Vagina (tissue), 2 donors: ENCODE data around the gene MTMR3. TPM values are rescaled to one million over a fixed set of nuclear protein-coding genes. Genes with fewer than 3 reads are reported as not detected.

ENCODE experiments used
- DNase-seq, 2 donors: peaks; one replicate each; pipeline ENCODE4 v3.0.0-alpha.2; 2017; ENCODE audit errors: extremely low spot score in 2 of 2
- H3K27ac ChIP-seq: fragments of 200-600 bp; sonication (generic); one replicate; pipeline ENCODE4 v1.5.1; 2019
- H3K27me3 ChIP-seq: fragments of 200-600 bp; sonication (generic); one replicate; pipeline ENCODE4 v1.5.1; 2019
- H3K36me3 ChIP-seq, 2 donors: fragments of 200-600 bp; sonication (generic); one replicate each; pipeline ENCODE4 v1.5.1; 2017 to 2019
- H3K4me1 ChIP-seq: fragments of 200-600 bp; sonication (generic); one replicate; pipeline ENCODE4 v1.5.1; 2019
- H3K4me3 ChIP-seq, 2 donors: fragments of 200-600 bp; sonication (generic); 1 replicate in 1 of 2; 2 replicates in 1 of 2; pipeline ENCODE4 v1.5.1; 2016 to 2019
- H3K9me3 ChIP-seq: fragments of 200-600 bp; sonication (generic); one replicate; pipeline ENCODE4 v1.5.1; 2019
- POLR2A ChIP-seq, 2 donors: fragments of 450-650 bp; IDR thresholded peaks; one replicate each; pipeline ENCODE4 v1.6.1; 2017; ENCODE audit warnings: antibody characterized with exemption in 2 of 2, mild to moderate bottlenecking in 2 of 2, moderate library complexity in 2 of 2
- POLR2AphosphoS5 ChIP-seq, 2 donors: sonication (generic); formaldehyde crosslinking; IDR thresholded peaks; one replicate each; pipeline ENCODE4 v1.9.0; 2017; ENCODE audit warnings: antibody characterized with exemption in 2 of 2, mild to moderate bottlenecking in 2 of 2, low read depth in 1 of 2; ENCODE audit not compliant: insufficient read depth in 1 of 2
- intact Hi-C: fragments of 100-400 bp; cut with DNase I; formaldehyde crosslinking; loops from one replicate; pipeline ENCODE4 v1.15.1; 2023
- total RNA-seq: library from RNA; depleted of rRNA; stranded (reverse); fragments of >200 nt; gene quantifications from one replicate; pipeline ENCODE4 v1.2.3, GENCODE V29; 2016
- TF ChIP-seq, protein P1 (sequence below), 3 experiments: fragments of 450-650 bp in 2 of 3; fragments of 200-600 bp in 1 of 3; sonication (generic) in 1 of 3; IDR thresholded peaks; one replicate each; pipeline ENCODE4 v1.5.1; 2017 to 2019; ENCODE audit warnings: antibody characterized with exemption in 3 of 3, mild to moderate bottlenecking in 2 of 3, moderate library complexity in 2 of 3

The MTMR3 gene
- total RNA-seq, 1 donor from 2014 or later: 66.8 TPM

DNA sequence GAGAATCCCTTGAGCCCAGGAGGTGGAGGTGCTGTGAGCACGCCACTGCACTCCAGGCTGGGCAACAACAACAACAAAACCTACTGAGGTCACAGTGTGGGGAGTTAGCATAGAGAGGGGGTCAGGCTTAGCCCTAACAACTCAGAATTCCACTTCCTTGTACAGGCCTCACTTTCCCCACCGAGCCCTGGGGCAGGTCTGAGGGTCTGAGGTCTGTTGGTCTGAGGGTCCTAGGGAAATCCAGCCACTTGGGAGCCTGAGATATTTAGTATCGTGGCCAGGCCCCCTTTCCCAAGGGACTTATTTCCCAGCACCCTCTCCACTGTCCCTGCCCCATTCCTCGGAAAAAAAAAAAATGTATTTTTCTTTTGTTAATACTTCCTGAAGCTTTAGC is 162.5 kb downstream of the MTMR3 start:
- intact Hi-C loops: no loop called here
- no peaks in the 10 kb centered on the region for H3K27me3 ChIP-seq
- no peak for TF ChIP-seq POLR2AphosphoS5 (IDR thresholded peaks at IDR 0.05; ENCODE audit: insufficient read depth in 1 of 2, low read depth in 1 of 2)
- TF ChIP-seq POLR2A (IDR thresholded peaks at IDR 0.05): no peak
- TF ChIP-seq, protein P1, sequence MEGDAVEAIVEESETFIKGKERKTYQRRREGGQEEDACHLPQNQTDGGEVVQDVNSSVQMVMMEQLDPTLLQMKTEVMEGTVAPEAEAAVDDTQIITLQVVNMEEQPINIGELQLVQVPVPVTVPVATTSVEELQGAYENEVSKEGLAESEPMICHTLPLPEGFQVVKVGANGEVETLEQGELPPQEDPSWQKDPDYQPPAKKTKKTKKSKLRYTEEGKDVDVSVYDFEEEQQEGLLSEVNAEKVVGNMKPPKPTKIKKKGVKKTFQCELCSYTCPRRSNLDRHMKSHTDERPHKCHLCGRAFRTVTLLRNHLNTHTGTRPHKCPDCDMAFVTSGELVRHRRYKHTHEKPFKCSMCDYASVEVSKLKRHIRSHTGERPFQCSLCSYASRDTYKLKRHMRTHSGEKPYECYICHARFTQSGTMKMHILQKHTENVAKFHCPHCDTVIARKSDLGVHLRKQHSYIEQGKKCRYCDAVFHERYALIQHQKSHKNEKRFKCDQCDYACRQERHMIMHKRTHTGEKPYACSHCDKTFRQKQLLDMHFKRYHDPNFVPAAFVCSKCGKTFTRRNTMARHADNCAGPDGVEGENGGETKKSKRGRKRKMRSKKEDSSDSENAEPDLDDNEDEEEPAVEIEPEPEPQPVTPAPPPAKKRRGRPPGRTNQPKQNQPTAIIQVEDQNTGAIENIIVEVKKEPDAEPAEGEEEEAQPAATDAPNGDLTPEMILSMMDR (IDR thresholded peaks at IDR 0.05): no peak

DNA sequence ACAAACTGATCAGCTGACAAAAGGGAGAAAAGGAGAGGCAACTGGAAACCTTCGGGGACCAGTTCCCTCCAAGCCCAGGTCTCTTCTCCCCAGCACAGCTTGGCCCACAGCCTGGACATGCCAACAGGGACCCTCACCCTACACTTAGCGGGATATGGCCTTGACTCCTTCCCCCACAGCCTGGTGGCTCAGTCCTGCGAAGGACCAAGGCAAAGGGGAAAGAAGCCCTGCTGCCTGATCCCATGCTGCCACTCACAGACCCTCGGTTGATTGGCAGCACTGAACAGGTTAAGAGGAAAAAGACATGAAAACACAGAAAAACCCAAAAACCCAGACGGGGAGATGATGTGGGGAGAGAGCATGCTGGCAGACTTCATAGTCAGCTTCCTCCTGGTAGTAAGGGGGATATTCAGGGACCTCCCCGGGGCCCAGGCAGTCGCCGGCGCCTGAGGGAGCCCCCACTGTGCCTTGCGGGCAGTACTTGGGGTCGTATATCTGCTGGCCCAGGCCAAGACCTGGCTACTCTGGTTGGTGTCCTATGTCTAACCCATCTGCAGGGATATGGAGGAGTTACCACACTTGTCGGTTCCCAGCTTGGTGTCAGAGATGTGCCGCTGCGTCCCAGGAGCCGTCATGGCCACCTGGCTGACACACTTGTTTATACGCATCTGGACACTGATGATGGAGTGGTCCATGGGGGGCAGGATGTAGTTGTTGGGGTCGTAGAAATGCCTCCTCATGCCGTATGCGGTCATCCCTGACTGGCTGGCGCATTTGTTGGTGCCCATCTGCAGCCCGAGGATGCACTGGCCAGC is 163.1 kb downstream of the MTMR3 start:
- TF ChIP-seq POLR2AphosphoS5 (IDR thresholded peaks at IDR 0.05; ENCODE audit: insufficient read depth in 1 of 2, low read depth in 1 of 2): no peak
- TF ChIP-seq, protein P1 (IDR thresholded peaks at IDR 0.05): no peak
- TF ChIP-seq POLR2A (IDR thresholded peaks at IDR 0.05): no peak
- no peak for DNase-seq

More for the DNA sequence above, 162.5 kb downstream of the MTMR3 start:
- H3K27ac ChIP-seq: peak overlapping the region; percentile 55
- no peak for DNase-seq
- no peaks in the 10 kb centered on the region for H3K9me3 ChIP-seq
- H3K4me3 ChIP-seq: no peak overlapping the region
- no peaks in the 10 kb centered on the region for H3K36me3 ChIP-seq
- H3K4me1 ChIP-seq: peaks cover 21% of the 10 kb centered on the region

DNA sequence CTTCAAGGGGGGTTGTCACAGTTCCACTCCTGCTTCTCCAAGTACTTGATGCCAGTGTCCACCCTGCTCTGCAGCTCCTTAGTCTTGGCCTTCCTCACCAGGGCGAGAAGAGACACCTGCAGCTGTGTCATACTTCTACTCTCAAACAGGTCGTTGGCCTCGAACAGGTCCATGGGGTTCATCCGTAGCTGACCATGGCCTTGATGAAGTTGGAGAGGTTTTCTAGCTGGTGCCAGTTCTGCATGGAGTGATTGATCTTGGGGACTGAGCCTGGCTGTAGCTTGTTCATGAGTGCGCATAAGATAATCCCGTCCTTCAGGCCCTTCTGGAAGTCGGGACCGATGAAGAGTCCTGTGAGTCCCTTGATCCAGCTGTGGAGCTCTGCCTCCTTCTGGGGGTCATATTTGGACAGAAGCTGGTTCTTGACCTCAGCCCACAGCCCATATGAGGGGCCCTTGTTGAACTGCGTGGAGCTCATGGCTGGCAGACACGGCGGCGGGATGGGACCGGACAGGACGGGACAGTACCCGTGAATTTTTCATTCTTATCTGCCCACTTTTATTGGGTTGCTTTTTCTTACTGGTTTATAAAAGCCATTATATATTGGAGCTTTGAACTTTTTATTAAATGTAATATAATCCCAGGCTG is 163.9 kb downstream of the MTMR3 start:
- Histone ChIP-seq H3K36me3 (no peaks in the 10 kb centered on the region), H3K27ac (no peak overlapping the region), H3K9me3 (no peaks in the 10 kb centered on the region), H3K4me3 (no peak overlapping the region), H3K27me3 (no peaks in the 10 kb centered on the region), H3K4me1 (peaks cover 21% of the 10 kb centered on the region)
- DNase-seq: no peak
- intact Hi-C loops: no loop called here
- no peak for TF ChIP-seq POLR2A (IDR thresholded peaks at IDR 0.05)
- TF ChIP-seq, protein P1 (IDR thresholded peaks at IDR 0.05): no peak
- TF ChIP-seq POLR2AphosphoS5 (IDR thresholded peaks at IDR 0.05; ENCODE audit: insufficient read depth in 1 of 2, low read depth in 1 of 2): no peak

More for the DNA sequence above, 163.1 kb downstream of the MTMR3 start:
- Histone ChIP-seq H3K27me3 (no peaks in the 10 kb centered on the region), H3K27ac (no peak overlapping the region), H3K4me1 (peaks cover 21% of the 10 kb centered on the region), H3K4me3 (no peak overlapping the region), H3K9me3 (no peaks in the 10 kb centered on the region), H3K36me3 (no peaks in the 10 kb centered on the region)
- intact Hi-C loops: no loop called here

DNA sequence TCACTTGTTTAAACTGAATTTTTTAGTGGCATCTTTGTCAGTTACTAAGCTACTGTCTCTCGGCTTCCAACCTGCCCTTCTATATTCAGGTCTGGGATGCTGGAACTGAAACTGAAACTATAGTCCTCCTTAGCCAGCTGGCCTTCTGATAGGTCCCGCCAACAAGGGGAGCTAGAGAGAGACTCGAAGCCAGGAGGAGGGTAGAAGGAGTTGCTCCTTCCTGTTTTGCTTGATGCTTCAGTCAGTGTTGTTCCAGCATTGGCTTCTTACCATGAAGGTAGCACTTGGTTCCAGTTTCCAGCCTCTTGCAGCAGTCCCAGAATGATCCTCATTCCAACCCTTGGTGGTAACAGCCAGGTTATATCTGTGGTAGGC is 164.4 kb downstream of the MTMR3 start:
- peak in 1 of 2 donors; percentile 55 for DNase-seq
- Histone ChIP-seq H3K27me3 (no peaks in the 10 kb centered on the region), H3K4me3 (no peak overlapping the region), H3K4me1 (peaks cover 21% of the 10 kb centered on the region), H3K36me3 (no peaks in the 10 kb centered on the region), H3K27ac (no peak overlapping the region), H3K9me3 (no peaks in the 10 kb centered on the region)
- intact Hi-C loops: no loop called here
- TF ChIP-seq POLR2A (IDR thresholded peaks at IDR 0.05): no peak
- no peak for TF ChIP-seq POLR2AphosphoS5 (IDR thresholded peaks at IDR 0.05; ENCODE audit: insufficient read depth in 1 of 2, low read depth in 1 of 2)
- TF ChIP-seq, protein P1 (IDR thresholded peaks at IDR 0.05): no peak

DNA sequence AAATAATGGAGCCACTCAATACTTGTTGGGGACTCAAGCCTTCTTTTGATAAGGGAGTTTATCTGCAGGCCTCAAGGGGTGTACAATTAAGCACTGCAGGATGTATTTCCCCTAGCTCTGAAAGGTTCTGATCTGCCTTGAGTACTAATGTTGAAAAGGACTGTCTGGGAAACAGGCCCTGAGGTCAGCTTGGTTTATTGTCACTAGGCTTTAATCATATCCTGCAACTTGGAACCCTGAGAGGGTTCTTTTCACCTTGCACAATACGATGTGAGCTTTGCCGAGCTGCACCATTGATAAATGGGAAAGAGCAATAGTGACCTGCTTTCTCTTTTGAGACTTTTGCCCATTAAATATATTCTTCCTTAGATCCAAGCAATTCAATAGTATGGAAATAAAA is 165.7 kb downstream of the MTMR3 start:
- intact Hi-C loops: no loop called here
- DNase-seq: no peak
- Histone ChIP-seq H3K4me3 (no peak overlapping the region), H3K36me3 (no peaks in the 10 kb centered on the region), H3K27me3 (no peaks in the 10 kb centered on the region), H3K9me3 (no peaks in the 10 kb centered on the region), H3K27ac (no peak overlapping the region), H3K4me1 (peaks cover 18% of the 10 kb centered on the region)
- TF ChIP-seq POLR2AphosphoS5 (IDR thresholded peaks at IDR 0.05; ENCODE audit: insufficient read depth in 1 of 2, low read depth in 1 of 2): no peak
- TF ChIP-seq, protein P1 (IDR thresholded peaks at IDR 0.05): no peak
- no peak for TF ChIP-seq POLR2A (IDR thresholded peaks at IDR 0.05)
